ENCODE results near the gene SIRPG.
"Not testable (repeated sequence)": the region's sequence is repeated elsewhere in the genome, so short reads cannot be mapped to it uniquely, and the experiment has no call there.

Gene SIRPG

GRCh38 chr20:1657556-1658334, at the start of gene SIRPG:
Gene SIRPG (minus strand): TSS chr20:1657779. CDS start chr20:1657714, 65 bp downstream.
- no peak for DNase-seq (ENCODE audit: extremely low read depth in 1 of 2, low read depth in 1 of 2)

- DNase-seq (ENCODE audit: extremely low read depth in 1 of 2, low read depth in 1 of 2): not testable (repeated sequence)
Measured at GRCh38 chr20:1706887-1707286, 49.3 kb upstream of the SIRPG start.

- no peak for DNase-seq (ENCODE audit: extremely low read depth in 1 of 2, low read depth in 1 of 2)
Measured at GRCh38 chr20:1706079-1706478, 48.5 kb upstream of the SIRPG start.

- no peak for DNase-seq (ENCODE audit: extremely low read depth in 1 of 2, low read depth in 1 of 2)
Measured at GRCh38 chr20:1702855-1703254, 45.3 kb upstream of the SIRPG start.

GRCh38 chr20:1702328-1702727, 44.7 kb upstream of the SIRPG start:
- DNase-seq (ENCODE audit: extremely low read depth in 1 of 2, low read depth in 1 of 2): no peak

- DNase-seq (ENCODE audit: extremely low read depth in 1 of 2, low read depth in 1 of 2): no peak
Measured at GRCh38 chr20:1700990-1701389, 43.4 kb upstream of the SIRPG start.

- DNase-seq (ENCODE audit: extremely low read depth in 1 of 2, low read depth in 1 of 2): no peak
Measured at GRCh38 chr20:1697592-1697991, 40.0 kb upstream of the SIRPG start.

- no peak for DNase-seq (ENCODE audit: extremely low read depth in 1 of 2, low read depth in 1 of 2)
Measured at GRCh38 chr20:1696521-1697209, 39.1 kb upstream of the SIRPG start.

- DNase-seq (ENCODE audit: extremely low read depth in 1 of 2, low read depth in 1 of 2): no peak
Measured at GRCh38 chr20:1694672-1695071, 37.1 kb upstream of the SIRPG start.

GRCh38 chr20:1693427-1693826, 35.8 kb upstream of the SIRPG start:
- no peak for DNase-seq (ENCODE audit: extremely low read depth in 1 of 2, low read depth in 1 of 2)

GRCh38 chr20:1689721-1690120, 32.1 kb upstream of the SIRPG start:
- no peak for DNase-seq (ENCODE audit: extremely low read depth in 1 of 2, low read depth in 1 of 2)

- DNase-seq (ENCODE audit: extremely low read depth in 1 of 2, low read depth in 1 of 2): no peak
Measured at GRCh38 chr20:1688886-1689538, 31.4 kb upstream of the SIRPG start.

GRCh38 chr20:1687053-1687452, 29.5 kb upstream of the SIRPG start:
- DNase-seq (ENCODE audit: extremely low read depth in 1 of 2, low read depth in 1 of 2): no peak

- no peak for DNase-seq (ENCODE audit: extremely low read depth in 1 of 2, low read depth in 1 of 2)
Measured at GRCh38 chr20:1686151-1686748, 28.7 kb upstream of the SIRPG start.

- no peak for DNase-seq (ENCODE audit: extremely low read depth in 1 of 2, low read depth in 1 of 2)
Measured at GRCh38 chr20:1685304-1686052, 27.9 kb upstream of the SIRPG start.

GRCh38 chr20:1684872-1685271, 27.3 kb upstream of the SIRPG start:
- no peak for DNase-seq (ENCODE audit: extremely low read depth in 1 of 2, low read depth in 1 of 2)

- DNase-seq (ENCODE audit: extremely low read depth in 1 of 2, low read depth in 1 of 2): no peak
Measured at GRCh38 chr20:1676650-1677049, 19.1 kb upstream of the SIRPG start.

GRCh38 chr20:1674990-1675780, 17.6 kb upstream of the SIRPG start:
- DNase-seq (ENCODE audit: extremely low read depth in 1 of 2, low read depth in 1 of 2): no peak

GRCh38 chr20:1674361-1674760, 16.8 kb upstream of the SIRPG start:
- DNase-seq (ENCODE audit: extremely low read depth in 1 of 2, low read depth in 1 of 2): no peak

- DNase-seq (ENCODE audit: extremely low read depth in 1 of 2, low read depth in 1 of 2): no peak
Measured at GRCh38 chr20:1673424-1673823, 15.8 kb upstream of the SIRPG start.
